Neuronal stem cell (in vitro differentiated cells): ENCODE measurements around the gene THAP8.

Source experiments
- DNase-seq: peaks from one replicate; pipeline ENCODE4 v3.0.0-alpha.2; 2013; ENCODE audit warnings: low spot score
- H2AFZ ChIP-seq: one replicate; pipeline ENCODE4 v1.6.1; 2013; ENCODE audit warnings: mild to moderate bottlenecking, low read length, inconsistent platforms
- H2AK5ac ChIP-seq: 2 replicates; pipeline ENCODE4 v1.6.1; 2013; ENCODE audit warnings: low read depth, mild to moderate bottlenecking, inconsistent platforms, low read length, moderate library complexity, mixed read lengths
- H2BK120ac ChIP-seq: 2 replicates; pipeline ENCODE4 v1.6.1; 2013; ENCODE audit warnings: low read depth, mild to moderate bottlenecking, inconsistent platforms, low read length, moderate library complexity, mixed read lengths
- H2BK12ac ChIP-seq: one replicate; pipeline ENCODE4 v1.6.1; 2013; ENCODE audit warnings: low read length, inconsistent platforms
- H2BK15ac ChIP-seq: 2 replicates; pipeline ENCODE4 v1.6.1; 2013; ENCODE audit warnings: mild to moderate bottlenecking, low read length, inconsistent platforms, mixed read lengths
- H2BK5ac ChIP-seq: one replicate; pipeline ENCODE4 v1.6.1; 2013; ENCODE audit warnings: inconsistent platforms, mild to moderate bottlenecking, low read length, moderate library complexity
- H3K14ac ChIP-seq: one replicate; pipeline ENCODE4 v1.6.1; 2013; ENCODE audit warnings: low read length, inconsistent platforms
- H3K18ac ChIP-seq: 2 replicates; pipeline ENCODE4 v1.6.1; 2013; ENCODE audit warnings: low read length, inconsistent platforms
- H3K23ac ChIP-seq: 2 replicates; pipeline ENCODE4 v1.6.1; 2013; ENCODE audit warnings: low read depth, mild to moderate bottlenecking, mixed read lengths, low read length, inconsistent platforms; ENCODE audit not compliant: poor library complexity
- H3K27ac ChIP-seq: replicated peaks from 3 replicates; pipeline ENCODE4 v1.5.1; 2013; ENCODE audit warnings: low read length, inconsistent platforms
- H3K27me3 ChIP-seq, 3 experiments: 2 replicates each; pipeline ENCODE4 v1.6.1; 2013; ENCODE audit warnings: low read length in 3 of 3, mild to moderate bottlenecking in 2 of 3, inconsistent platforms in 1 of 3, low read depth in 1 of 3, mixed read lengths in 1 of 3, moderate library complexity in 1 of 3; ENCODE audit not compliant: control insufficient read depth in 3 of 3, insufficient read depth in 3 of 3
- H3K36me3 ChIP-seq, 2 donors: replicated peaks in 1 of 2; 2 replicates each; pipeline ENCODE4 v1.6.1; 2013; ENCODE audit warnings: low read length in 2 of 2; ENCODE audit not compliant: control insufficient read depth in 2 of 2, insufficient read depth in 2 of 2
- H3K4ac ChIP-seq: 2 replicates; pipeline ENCODE4 v1.6.1; 2013; ENCODE audit warnings: inconsistent platforms, mild to moderate bottlenecking, low read length, moderate library complexity
- H3K4me1 ChIP-seq, 2 donors: 1 replicate in 1 of 2; 2 replicates in 1 of 2; pipeline ENCODE4 v1.6.1; 2013; ENCODE audit warnings: low read length in 2 of 2, low read depth in 1 of 2; ENCODE audit not compliant: control insufficient read depth in 2 of 2, insufficient read depth in 1 of 2
- H3K4me2 ChIP-seq: one replicate; pipeline ENCODE4 v1.6.1; 2013; ENCODE audit warnings: mild to moderate bottlenecking, low read length, inconsistent platforms; ENCODE audit not compliant: insufficient read depth, poor library complexity, severe bottlenecking
- H3K4me3 ChIP-seq, 2 donors: 2 replicates each; pipeline ENCODE4 v1.5.1; 2013; ENCODE audit warnings: low read length in 2 of 2, mild to moderate bottlenecking in 2 of 2, inconsistent platforms in 1 of 2, moderate library complexity in 1 of 2
- H3K79me1 ChIP-seq: one replicate; pipeline ENCODE4 v1.6.1; 2013; ENCODE audit warnings: low read depth, mild to moderate bottlenecking, inconsistent platforms, low read length, moderate library complexity
- H3K9ac ChIP-seq: one replicate; pipeline ENCODE4 v1.6.1; 2013; ENCODE audit warnings: mild to moderate bottlenecking, low read depth, low read length, inconsistent platforms; ENCODE audit not compliant: poor library complexity
- H3K9me3 ChIP-seq, 2 donors: replicated peaks in 1 of 2; 2 replicates each; pipeline versions ENCODE3 to v1.6.1; 2013; ENCODE audit warnings: low read length in 2 of 2, mild to moderate bottlenecking in 2 of 2, inconsistent platforms in 1 of 2, low read depth in 1 of 2, mixed read lengths in 1 of 2, moderate library complexity in 1 of 2; ENCODE audit not compliant: control insufficient read depth in 2 of 2, insufficient read depth in 1 of 2
- H4K8ac ChIP-seq: one replicate; pipeline ENCODE4 v1.6.1; 2013; ENCODE audit warnings: low read depth, mild to moderate bottlenecking, inconsistent platforms, low read length, moderate library complexity
- H4K91ac ChIP-seq: one replicate; pipeline ENCODE4 v1.6.1; 2013; ENCODE audit warnings: low read length, low read depth, mild to moderate bottlenecking, inconsistent platforms; ENCODE audit not compliant: poor library complexity
- WGBS, 2 donors: extraction: QIAGEN DNeasy Blood & Tissue Kit; methylation state at CpG; one replicate each; pipeline ENCODE4 v1.1.7; 2013; ENCODE audit warnings: missing lambda C conversion rate in 2 of 2, mixed read lengths in 1 of 2; ENCODE audit not compliant: insufficient read length in 2 of 2, insufficient replicate concordance in 1 of 2; ENCODE audit errors: extremely low coverage in 2 of 2; 5-methylcytosine and 5-hydroxymethylcytosine counted together

Gene THAP8

DNA sequence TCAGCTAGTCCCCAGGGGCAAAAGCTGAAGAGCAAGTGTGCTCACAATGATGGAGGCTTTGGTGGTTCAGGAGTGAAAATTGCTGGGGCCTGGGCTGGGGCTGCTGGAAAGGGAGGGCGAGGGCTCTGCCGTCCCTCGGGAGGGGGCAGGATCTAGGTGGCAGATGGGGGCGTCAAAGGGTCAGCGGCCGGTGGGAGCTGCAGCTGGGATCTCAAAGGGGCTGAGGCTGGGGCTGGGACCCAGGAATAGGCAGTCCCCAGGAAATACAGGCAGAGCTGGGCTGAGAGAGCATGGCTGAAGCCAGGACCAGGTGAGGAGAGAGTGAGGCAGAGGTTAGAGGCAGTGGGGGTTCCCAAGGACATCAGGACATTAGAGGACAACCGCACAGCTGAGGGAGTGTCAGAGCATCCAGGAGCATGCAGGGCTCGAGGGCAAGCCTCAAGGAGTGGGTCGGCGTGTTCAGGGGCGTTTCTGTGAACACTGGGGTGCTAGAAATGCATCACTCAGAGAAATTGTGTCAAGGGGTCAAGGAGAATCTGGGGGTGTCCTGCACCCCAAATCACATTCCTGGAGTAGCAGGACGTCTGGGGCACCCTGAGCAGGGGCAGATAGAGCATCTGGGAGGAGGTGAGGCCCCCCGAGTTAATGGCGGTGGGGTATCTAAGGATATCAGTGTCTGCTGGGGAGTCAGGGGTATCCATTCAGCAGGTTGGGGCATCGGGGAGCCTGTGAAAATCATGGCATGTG lies 44.3 kb downstream of the THAP8 start:
- peak overlapping the region; percentile 60 for H2AK5ac ChIP-seq
- DNase-seq: no peak
- H3K9me3 ChIP-seq: no peaks in the 10 kb centered on the region
- peak overlapping the region; percentile 5 for H3K14ac ChIP-seq
- H3K18ac ChIP-seq: peak overlapping the region; percentile 82
- H3K27ac ChIP-seq: peak overlapping the region; percentile 28
- peaks cover 11% of the 10 kb centered on the region for H3K79me1 ChIP-seq
- H3K36me3 ChIP-seq: peaks cover 0 to 3% of the 10 kb centered on the region in 2 donors
- H3K27me3 ChIP-seq: peaks cover 0 to 2% (median 0%) of the 10 kb centered on the region in 3 experiments
- no CpG with 5 or more reads among the region's 15 CpGs for WGBS, 2 donors
- peak overlapping the region; percentile 93 for H2BK15ac ChIP-seq
- peak overlapping the region; percentile 78 for H2BK12ac ChIP-seq
- no peak overlapping the region for H2AFZ ChIP-seq
- peak overlapping the region; percentile 78 for H2BK120ac ChIP-seq
- no peak overlapping the region for H4K91ac ChIP-seq
- H4K8ac ChIP-seq: no peak overlapping the region
- H3K9ac ChIP-seq: peak overlapping the region; percentile 90
- peak overlapping the region; percentile 97 for H3K23ac ChIP-seq
- peak overlapping the region; percentile 38 for H3K4ac ChIP-seq
- peak overlapping the region in 1 of 2 donors; percentile 46 for H3K4me3 ChIP-seq
- H2BK5ac ChIP-seq: peak overlapping the region; percentile 95
- peak overlapping the region; percentile 69 for H3K4me2 ChIP-seq
- peaks cover 5 to 19% of the 10 kb centered on the region in 2 donors for H3K4me1 ChIP-seq

DNA sequence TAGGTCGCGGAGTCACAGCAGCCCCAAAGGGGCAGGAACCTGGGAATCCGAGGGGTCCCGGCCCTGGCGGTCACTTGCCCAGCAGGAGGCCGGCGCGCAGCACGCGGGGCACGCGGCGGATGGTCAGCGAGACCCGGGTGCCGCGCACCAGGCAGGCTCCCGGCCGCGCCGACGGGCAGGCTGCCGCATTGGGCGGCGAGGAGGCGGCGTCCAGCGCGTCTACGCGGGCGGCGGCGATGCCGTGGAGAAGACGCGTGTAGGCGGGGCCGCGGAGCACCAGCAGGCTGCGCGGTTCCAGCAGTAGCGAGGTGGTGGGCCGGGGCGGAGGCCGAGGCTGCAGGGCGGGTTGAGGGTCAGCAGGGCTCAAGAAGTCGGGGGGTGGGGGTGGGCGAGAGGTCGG lies 44.9 kb downstream of the THAP8 start:
- Histone ChIP-seq H2BK15ac (peak overlapping the region; percentile 93), H3K4me3 (peak overlapping the region in 1 of 2 donors; percentile 78), H2BK120ac (peak overlapping the region; percentile 78), H4K8ac (no peak overlapping the region), H3K36me3 (peaks cover 3 to 4% of the 10 kb centered on the region in 2 donors), H3K9ac (peak overlapping the region; percentile 90), H3K4ac (no peak overlapping the region), H3K27ac (no peak overlapping the region), H3K23ac (peak overlapping the region; percentile 97), H3K4me2 (peak overlapping the region; percentile 69), H2AFZ (no peak overlapping the region), H4K91ac (no peak overlapping the region), H2BK12ac (no peak overlapping the region), H3K27me3 (peaks cover 0 to 2% (median 0%) of the 10 kb centered on the region in 3 experiments), H3K9me3 (no peaks in the 10 kb centered on the region), H3K4me1 (peaks cover 5 to 17% of the 10 kb centered on the region in 2 donors), H2BK5ac (no peak overlapping the region), H2AK5ac (peak overlapping the region; percentile 60), H3K18ac (peak overlapping the region; percentile 82), H3K14ac (no peak overlapping the region), H3K79me1 (peaks cover 14% of the 10 kb centered on the region)
- DNase-seq: peak; percentile 55
- no CpG with 5 or more reads among the region's 50 CpGs for WGBS, 2 donors

DNA sequence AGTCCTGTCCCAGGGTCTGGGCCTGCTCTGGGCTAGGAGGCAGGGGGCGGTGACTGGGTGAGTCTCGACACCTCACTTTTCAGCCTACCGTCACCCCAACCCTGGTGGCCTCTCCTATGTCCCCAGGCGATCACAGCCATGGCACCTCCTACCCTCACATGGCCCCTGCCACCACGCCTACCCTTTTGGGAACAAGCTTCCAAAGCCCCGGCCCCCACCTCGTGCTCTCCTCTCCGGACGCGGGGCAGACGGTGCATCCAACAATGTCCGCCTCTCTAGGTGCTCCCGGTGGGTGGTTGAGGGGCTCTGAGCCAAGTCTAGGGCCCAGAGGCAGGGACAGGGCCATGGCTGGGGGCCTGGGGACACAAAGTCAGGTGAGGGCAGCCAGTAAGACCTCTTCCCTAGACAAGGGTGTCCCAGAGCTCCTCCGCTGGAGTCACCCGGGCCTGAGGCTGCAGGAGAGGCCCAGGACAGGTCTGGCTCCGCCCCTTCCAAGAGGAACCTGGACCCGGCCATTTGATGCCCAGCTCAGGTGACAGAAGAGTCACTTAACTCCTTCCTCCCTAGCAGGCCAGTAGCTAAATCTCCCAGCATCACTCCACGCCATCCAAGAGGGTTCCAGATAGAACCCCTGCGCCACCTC lies 45.6 kb downstream of the THAP8 start, which contains the start of gene SYNE4:
SYNE4 (minus strand) TSS at position 478 of the 643 bp plus-strand sequence; CDS start at position 346, 132 bp downstream.
- Histone ChIP-seq H3K27ac (peak within 1 kb of the TSS; percentile 28), H3K36me3 (peaks cover 3 to 4% of the 10 kb centered on the region in 2 donors), H2BK15ac (peak within 1 kb of the TSS; percentile 93), H3K4me1 (peaks cover 5 to 15% of the 10 kb centered on the region in 2 donors), H3K9me3 (no peaks in the 10 kb centered on the region), H3K4ac (peak within 1 kb of the TSS; percentile 55), H2AFZ (no peak within 1 kb of the TSS), H3K14ac (peak within 1 kb of the TSS; percentile 5), H3K4me2 (peak within 1 kb of the TSS; percentile 69), H3K9ac (peak within 1 kb of the TSS; percentile 90), H2AK5ac (peak within 1 kb of the TSS; percentile 99), H2BK5ac (peak within 1 kb of the TSS; percentile 39), H4K8ac (peak within 1 kb of the TSS; percentile 100), H2BK120ac (peak within 1 kb of the TSS; percentile 78), H3K4me3 (peak within 1 kb of the TSS in 1 of 2 donors; percentile 78), H4K91ac (no peak within 1 kb of the TSS), H2BK12ac (peak within 1 kb of the TSS; percentile 78), H3K79me1 (peaks cover 15% of the 10 kb centered on the region), H3K18ac (peak within 1 kb of the TSS; percentile 99), H3K23ac (peak within 1 kb of the TSS; percentile 97), H3K27me3 (peaks cover 0 to 1% (median 0%) of the 10 kb centered on the region in 3 experiments)
- no peak for DNase-seq
- WGBS, 2 donors: no CpG with 5 or more reads among the region's 19 CpGs

DNA sequence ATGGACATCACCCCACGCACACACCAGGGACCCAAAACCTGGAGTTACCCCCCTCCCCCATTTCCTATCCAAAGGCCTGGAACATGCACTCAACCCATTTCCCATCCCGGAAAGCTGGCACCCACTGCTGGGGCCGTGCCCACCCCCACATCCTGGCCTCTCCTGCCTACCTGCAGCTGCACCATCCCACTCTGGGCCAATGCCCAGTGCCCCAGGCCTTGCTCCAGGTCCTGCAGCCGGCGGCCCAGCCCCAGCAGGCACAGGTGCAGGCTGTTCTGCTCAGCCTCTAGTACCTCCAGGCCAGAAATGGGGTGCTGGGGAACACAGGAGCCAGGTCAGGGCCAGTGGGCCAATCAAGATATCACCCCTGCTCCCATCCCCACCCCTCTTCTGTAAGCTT lies 47.1 kb downstream of the THAP8 start:
- H3K4ac ChIP-seq: no peak overlapping the region
- no peak overlapping the region for H2BK120ac ChIP-seq
- H3K27ac ChIP-seq: no peak overlapping the region
- H3K36me3 ChIP-seq: peaks cover 3 to 4% of the 10 kb centered on the region in 2 donors
- H2BK15ac ChIP-seq: peak overlapping the region; percentile 67
- H3K18ac ChIP-seq: no peak overlapping the region
- H2AK5ac ChIP-seq: no peak overlapping the region
- no peak for DNase-seq
- peak overlapping the region; percentile 53 for H2BK5ac ChIP-seq
- H3K4me2 ChIP-seq: peak overlapping the region; percentile 18
- H4K91ac ChIP-seq: no peak overlapping the region
- peaks cover 11% of the 10 kb centered on the region for H3K79me1 ChIP-seq
- H2BK12ac ChIP-seq: peak overlapping the region; percentile 6
- no CpG with 5 or more reads among the region's 5 CpGs for WGBS, 2 donors
- H4K8ac ChIP-seq: peak overlapping the region; percentile 82
- H3K23ac ChIP-seq: no peak overlapping the region
- no peaks in the 10 kb centered on the region for H3K27me3 ChIP-seq
- no peaks in the 10 kb centered on the region for H3K9me3 ChIP-seq
- H3K14ac ChIP-seq: no peak overlapping the region
- H3K9ac ChIP-seq: no peak overlapping the region
- H3K4me1 ChIP-seq: peaks cover 0 to 12% of the 10 kb centered on the region in 2 donors
- no peak overlapping the region for H2AFZ ChIP-seq
- H3K4me3 ChIP-seq: no peak overlapping the region
